Activated CD4-positive, alpha-beta T cell treated with anti-CD3 and anti-CD28 coated beads, Interleukin-2, Interleukin-6, amounts not matched to agents 100 ng/mL and 50 ng/mL, durations not matched to agents 16 hours and 8 hours (primary cell): Measurements from ENCODE around the gene NLGN2.

Experiments
- DNase-seq: peaks from one replicate; pipeline ENCODE4 v3.0.0-alpha.2; 2020

The NLGN2 gene

DNA sequence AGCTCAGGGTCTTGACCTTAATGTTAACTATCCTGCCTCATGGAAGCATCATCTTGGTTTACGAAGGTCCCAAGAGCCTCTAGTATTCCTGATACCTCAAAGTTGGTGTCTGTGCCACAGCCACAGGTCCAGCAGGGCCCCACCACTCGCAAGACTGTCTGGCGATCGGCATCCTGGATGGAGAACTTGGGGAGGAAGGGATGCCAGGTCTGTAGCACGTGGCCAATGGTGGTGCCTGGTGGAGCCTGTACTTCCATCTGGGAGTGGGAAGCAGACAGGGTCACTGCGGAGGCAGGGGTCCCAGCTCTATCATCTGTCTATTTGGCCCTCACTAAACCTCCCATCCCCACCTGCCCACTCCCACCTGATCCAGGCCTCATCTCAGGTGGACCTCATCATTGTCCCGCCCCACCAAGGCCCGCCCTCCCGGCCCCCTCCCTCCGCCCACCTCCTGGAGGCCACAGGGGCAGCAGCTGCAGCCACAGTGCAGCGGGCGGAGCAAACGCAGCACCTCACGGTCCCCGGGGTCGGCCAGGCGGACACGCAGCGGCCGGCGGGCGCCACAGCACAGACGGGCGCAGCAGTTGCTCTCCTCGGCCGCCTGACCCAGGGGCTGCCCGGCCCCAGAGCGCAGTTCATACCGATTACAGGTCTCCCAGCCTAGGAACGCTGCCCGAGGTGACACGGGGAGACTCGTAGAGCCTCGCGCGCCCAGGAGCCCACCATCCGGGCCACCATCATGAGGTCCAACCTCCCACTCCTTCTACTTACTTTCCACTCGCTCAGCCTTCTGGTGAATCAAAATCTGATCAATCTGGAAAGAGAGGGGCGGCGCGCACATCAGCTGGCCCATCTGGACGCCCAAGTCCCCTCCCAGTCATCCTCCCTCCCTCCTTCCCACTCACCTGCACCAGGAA, 14.7 kb upstream of the NLGN2 start:
- DNase-seq: no peak

DNA sequence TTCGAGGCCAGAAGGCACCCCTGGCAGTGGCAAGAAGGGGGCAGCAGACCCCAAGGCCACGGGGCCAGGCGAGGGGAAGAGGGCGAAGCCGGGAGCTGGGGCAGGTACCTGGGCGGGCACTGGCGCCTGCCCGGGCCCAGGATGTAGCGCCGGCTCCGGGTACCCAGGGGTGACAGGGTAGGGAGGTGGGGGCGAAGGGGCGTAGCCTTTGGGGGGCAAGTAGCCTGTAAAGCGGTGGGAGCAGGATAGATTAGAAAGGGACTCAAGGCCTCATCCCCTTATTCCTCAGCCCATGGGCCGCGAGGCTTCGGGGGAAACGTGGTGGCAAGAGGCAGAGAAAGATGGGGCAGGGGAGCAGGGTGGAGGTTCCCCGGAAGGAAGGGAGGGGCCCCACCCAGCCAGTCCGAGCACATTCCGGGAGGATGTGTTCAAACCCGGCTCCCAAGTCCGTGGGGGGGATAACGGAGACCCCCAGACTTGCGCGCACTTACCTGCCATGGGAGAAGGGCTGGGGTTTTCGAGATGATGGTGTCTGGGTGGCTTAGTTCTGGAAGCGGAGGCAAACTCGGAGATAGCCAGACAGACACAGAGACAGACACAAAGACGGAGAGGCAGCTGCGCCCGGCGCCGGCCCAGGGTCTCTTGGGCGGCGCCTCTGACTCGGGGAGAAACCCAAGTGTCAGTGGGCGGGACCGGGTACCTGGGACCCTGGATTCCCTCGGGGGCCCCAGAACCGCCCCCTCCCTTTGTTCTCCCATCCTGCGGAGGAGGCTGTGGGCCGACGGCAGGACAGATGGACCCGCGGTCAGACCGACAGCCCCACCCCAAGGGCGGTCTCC, 13.8 kb upstream of the NLGN2 start:
- DNase-seq: peak; percentile 54

DNA sequence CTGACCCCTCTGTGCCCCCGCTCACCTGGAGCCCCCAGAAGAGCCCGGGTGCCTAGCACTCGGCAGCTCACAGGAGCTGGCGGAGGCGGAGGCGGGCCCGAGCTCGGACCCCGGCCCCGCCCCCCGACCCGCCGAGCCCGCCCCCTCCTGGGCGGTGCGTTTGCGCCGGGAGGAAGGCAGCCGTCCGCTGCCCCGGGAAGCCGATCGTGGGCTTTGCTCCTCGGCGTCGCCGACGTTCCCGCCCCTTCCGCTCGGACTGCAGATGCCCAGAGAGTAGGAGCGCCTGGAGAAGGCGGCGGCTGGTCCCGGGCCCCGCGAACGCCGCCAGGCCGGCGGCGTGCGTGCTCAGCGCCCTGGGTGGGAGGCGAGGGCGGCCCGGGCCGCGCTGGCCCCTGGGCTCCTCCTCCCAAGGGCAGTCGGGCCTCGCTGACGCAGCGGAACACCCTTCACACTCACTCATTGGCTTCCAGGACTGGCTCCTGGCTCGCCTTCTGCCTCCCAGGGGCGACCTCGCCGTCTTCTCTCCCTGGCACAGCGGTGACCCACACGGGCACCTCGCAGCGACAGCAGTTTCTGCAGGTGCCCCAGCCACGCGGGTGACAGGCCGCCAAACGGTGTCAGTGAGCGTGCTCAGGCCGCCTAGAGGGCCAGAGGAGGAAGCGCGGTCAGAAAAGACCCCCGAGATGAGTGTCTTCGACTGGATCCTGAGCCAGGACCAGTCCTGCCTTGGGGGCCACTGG, 13.0 kb upstream of the NLGN2 start, which contains the start of gene PLSCR3:
Gene PLSCR3 (minus strand): TSS at position 74 of the 740 bp plus-strand sequence. CDS start 415 bp downstream, outside the sequence.
- DNase-seq: peak; percentile 90

DNA sequence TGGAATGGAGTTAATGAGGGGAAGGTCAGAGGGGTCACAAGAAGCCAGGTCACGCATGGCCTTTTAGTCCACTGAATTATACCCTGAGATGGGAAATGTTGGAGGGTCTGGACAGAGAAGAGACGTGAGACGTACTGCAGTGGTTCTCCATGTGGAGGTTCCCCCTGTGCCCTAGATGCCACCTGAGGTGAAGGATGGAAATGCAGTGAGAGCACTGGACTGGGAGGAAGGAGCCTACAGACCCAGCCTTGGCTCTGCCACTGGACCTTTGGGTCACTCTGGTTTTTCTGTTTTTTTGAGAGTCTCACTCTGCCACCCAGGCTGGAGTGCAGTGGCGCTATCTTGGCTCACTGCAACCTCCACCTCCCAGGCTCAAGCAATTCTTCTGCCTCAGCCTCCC, 11.5 kb upstream of the NLGN2 start:
- no peak for DNase-seq

DNA sequence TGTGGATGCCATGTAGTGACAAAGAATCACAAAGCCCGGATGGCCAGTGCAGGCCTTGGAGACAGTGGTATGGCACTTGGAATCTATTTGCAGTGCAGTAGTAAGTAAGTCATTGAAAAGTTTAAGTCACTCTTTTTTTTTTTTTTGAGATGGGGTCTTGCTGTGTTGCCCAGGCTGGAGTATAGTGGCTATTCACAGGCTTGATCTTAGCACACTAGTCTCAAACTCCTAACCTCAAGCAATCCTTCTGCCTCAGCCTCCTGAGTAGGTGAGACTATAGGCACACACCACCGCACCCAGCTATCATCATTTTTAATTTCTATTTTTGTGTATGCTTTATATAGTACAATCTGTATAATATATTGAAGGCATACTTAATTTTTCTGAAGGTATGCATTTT, 9.0 kb upstream of the NLGN2 start:
- no peak for DNase-seq

DNA sequence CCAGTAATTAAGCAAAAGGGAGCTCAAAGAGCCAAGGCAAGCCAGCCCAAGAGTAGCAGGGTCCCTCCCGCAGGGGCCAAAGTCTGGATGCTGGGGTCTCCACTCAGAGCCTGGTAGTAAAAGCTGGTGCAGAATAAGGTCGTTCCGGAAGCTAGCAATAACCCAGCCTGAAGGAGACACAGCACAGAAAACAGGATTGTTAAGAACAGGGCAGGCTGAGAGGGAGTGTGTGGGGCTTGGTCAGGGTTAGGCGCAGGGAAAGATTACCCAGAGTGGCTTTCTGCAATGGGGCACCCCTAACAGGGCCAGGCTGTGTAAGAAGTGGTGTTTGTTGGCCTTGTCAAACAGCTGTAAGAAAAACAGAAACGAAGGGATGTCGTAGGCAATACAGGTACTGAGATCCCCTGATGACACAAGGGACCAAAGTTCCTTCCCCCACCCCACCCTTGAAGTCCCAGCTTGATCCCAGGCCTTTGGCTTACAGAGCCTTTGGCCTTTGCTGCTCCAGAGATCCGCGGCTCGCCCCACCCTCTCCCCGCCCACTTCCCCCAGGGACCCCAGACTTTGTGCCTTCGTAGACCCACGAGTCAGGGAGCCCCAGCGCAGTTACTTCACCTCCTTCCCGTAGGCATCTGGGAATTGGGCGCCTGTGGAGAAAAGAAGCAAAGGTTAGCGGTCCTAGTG, 4.5 kb upstream of the NLGN2 start:
- peak; percentile 25 for DNase-seq

DNA sequence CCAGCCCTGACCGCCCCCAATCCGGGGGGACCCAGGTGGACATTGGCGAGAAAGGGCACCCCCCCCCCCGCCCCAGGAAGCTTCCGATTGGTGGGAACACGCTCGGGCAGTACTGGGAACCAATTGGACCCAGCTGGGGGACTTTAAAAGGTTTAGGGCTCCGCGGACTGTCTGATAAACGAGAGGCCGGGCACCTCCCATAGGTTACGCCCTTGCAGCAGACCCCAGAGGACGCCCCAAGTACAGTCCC, 4.0 kb upstream of the NLGN2 start:
- DNase-seq: no peak

DNA sequence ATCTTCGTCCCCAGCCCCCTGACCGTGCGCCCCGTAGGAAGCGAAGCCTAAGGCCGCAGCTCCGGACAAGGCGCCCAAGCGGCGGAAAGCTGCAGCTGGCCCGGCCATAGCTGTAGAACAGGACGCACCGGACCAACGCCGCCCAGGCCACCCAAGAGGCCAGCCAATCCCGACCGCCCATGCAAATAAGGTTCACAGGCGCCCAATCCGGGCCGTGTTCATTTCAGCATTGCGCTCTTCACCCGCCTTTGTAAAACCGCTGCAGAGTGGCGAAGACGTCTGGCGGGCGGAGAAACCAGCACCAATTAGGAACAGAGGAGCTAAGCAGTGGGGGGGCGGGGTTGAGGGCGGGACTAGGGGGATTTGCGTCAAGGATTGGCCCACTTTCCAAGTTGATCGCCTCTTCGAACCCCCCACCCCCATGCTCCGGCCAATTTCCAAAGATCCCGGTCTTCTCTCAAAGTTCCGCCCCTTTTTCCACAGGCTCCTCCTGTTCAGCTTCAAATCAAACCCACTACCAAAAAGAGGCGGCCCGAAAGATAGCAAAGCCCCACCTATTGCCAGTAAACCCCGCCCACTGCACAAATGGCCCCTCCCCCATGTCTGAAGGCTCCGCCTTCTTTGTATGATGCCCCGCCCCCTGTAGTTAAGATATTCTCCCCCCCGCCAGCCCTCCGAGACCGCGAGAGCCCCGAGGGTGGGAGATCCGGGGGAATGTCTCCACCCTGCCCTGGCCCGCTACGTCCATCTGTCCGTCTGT, 3.5 kb upstream of the NLGN2 start, which contains the start of gene TMEM256:
Gene TMEM256 (minus strand): TSS at position 121 of the 760 bp plus-strand sequence. CDS start 13 bp downstream, at position 108.
- DNase-seq: peak; percentile 97

DNA sequence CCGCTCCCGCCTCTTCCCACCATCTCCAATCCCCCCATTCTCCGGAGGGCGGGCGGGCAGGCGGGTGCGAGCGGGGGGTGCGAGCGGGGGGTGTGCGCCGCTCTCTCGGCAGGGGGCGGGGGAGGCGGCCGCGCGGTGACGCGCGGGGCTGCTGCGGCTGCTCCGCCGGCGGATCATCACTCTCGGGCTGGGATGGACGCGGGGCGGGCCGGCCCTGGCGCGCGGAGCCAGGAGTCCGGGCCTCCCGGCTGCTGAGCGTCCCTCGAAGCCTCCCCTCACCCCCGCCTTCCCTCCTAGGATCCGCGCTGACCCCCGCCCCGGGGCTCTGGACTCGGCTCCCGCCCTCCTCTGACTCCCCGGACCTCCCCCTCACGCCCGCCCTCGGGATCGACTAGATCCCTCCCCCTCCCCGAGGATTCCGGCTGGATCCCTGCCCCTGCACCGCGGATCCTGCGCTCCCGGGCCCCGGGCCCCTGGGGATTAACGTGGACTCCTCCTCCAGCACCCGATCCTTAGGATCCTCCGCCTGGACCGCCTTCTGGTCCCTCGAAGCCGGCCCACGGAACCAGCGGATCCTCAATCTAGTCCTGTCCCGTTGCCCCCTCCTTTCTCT, 2.8 kb upstream of the NLGN2 start:
- DNase-seq: no peak

DNA sequence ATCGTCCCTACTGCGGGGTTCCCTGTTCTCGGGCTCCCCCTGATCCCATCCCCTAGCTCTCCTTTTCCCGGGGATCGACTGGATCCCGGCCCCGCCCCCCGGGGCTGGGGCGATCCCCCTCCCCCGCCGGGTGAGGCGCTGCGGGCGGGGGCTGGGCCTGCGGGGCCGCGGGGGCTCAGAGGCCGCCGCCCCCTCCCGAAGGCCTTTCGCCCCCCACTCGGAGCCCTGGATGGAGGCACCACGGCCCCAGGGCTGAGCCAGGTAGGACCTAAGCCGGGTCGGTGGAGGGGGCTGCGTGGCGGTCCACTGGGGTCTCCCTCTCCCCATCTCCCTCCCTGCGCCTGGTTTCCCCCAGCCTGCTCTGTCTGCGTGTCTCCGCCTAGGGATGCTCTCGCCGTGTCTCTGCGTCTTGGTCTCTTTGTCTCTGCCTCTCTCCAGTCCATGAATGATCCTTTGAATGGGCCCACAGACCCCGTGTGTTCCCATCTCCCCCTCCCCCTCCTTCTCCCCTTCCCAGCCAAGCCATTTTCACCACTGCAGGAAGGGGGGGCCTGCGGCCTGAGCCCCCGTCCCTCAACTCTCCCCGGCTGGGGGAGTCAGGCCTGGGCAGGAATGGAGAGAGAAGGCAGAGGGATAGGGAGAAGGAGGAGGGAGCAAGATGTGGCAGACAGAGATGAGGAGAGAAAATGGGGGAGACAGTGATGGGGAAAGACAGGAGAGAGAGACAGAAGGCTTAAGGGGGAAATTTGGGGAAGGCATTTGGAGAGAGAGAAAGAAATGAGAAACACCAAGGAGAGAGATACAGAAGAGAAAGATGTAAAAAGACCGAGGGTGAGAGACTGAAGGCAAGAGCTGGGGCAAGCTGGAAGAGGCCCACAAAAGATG, 2.1 kb upstream of the NLGN2 start:
- no peak for DNase-seq

DNA sequence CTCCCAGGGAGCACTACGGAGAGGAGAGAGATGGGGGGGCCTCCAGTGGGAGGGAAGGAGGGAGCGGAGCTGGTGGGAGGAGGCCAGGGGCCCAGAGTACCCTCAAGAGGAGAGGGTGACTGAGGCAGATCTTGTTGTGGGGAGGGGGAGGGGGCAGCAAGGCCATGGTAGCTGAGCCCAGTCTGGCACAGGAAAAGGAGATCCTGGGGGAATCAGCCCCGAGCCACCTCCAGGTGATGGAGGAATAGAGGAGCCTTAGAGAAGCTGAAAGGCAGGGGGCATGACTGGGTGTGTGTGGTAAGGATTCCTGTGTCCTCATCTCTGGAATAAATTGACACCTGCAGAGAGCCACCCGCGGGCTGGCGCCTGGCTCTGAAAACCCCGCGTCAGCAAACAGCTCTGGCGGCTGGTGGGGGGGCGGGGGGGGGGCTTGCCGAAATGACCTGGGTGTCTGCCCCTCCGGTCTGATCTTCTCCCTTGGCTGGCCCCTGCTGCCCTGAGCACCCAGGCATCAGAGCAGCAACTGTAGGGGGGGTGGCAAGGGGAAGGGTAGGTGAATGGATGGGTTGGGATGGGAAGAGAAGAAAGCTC, 1.3 kb upstream of the NLGN2 start:
- DNase-seq: no peak

DNA sequence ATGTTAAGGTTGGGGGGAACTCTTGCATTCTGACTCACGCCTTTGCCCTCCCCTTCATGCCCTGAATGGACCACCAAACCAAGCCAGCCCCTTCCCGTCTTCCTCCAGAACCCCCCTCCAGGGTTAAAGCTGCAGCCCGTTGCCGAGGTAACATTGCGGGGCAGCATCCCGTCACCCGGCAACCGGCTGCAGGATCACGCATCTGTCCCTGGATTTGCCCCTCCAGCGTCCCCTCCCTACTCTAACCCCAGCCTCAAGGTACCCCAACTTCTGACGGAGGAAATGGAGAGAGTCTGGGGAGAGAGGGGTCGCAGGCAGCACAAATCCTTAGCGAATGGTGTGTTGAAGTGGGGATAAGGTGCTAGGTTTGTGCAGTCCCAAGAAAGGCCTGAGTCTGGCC, 563 bp upstream of the NLGN2 start:
- no peak for DNase-seq

DNA sequence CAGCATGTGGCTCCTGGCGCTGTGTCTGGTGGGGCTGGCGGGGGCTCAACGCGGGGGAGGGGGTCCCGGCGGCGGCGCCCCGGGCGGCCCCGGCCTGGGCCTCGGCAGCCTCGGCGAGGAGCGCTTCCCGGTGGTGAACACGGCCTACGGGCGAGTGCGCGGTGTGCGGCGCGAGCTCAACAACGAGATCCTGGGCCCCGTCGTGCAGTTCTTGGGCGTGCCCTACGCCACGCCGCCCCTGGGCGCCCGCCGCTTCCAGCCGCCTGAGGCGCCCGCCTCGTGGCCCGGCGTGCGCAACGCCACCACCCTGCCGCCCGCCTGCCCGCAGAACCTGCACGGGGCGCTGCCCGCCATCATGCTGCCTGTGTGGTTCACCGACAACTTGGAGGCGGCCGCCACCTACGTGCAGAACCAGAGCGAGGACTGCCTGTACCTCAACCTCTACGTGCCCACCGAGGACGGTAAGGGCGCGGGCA, 645 bp downstream of the NLGN2 start:
- DNase-seq: peak; percentile 12

DNA sequence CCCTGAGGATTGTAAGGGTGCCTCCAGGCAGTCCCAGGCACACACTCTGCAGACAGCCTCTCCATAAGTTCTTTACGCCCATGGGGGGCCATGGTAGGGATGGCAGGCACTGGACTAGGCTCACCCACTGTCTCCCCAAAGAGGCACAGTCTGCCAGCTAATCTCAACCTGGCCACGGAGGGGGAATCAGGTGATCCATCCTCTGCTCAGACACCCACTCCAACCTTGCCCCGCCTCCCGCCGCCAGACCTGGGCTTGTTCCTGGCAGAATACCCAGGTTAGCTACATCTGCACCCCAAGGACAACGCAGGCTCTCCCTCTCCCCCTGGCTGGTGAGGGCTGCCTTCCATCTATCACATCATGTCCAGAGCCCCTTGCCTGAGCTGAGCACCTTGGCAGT, 1.2 kb downstream of the NLGN2 start:
- DNase-seq: no peak

DNA sequence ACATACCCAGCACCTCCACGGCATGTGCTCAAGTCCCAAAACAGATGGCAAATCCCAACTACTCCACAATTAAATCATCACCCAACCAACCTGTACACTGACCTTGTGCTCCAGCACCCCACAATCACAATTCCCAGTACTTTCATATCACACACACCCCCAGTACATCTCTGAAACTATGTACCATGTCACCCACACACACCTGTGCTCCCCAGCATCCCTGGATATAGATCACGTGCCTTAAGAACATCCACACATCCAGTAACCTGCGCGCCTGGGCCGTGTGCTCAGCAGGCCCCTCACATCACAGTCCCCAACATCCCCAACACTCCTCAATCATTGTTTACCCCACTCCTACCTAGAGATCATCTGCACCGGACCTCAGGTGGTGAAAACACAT, 2.1 kb downstream of the NLGN2 start:
- no peak for DNase-seq

DNA sequence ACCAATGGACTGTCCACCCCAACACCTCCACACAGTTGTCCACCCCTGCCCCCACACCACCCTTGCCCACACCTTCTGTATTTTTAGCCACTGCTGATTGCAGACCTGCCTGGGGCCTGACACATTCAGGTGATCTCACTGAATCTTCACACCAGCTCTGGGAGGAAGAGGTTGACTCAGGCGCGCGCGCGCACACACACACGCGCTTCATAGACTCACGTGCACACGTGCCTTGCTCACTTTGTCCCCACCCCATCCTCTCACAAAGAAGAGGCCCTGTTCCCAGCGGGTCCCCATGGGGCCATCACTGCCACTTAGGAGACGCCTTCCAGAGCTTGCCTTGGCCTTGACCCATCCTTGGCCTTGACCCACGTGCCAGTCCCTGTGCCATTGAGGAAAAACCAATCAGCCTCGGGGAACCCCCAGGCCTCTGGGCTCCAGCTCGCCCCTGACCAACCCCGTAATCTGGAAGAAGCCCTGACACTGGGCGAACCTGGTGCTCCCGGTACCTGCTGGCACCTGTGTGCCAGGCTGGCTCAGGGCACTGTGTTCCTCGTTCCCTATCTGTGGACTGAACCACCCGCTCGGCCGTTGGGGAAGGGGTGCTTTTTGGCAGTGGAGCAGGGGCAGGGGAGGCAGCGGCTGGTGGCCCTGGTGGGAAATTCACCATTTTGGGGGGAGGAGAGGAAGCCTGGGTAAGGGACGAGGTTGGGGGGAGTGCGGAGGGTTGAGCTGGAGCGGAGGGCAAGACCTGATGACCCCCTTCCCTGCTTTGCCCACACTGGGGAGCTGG, 3.2 kb downstream of the NLGN2 start:
- no peak for DNase-seq

DNA sequence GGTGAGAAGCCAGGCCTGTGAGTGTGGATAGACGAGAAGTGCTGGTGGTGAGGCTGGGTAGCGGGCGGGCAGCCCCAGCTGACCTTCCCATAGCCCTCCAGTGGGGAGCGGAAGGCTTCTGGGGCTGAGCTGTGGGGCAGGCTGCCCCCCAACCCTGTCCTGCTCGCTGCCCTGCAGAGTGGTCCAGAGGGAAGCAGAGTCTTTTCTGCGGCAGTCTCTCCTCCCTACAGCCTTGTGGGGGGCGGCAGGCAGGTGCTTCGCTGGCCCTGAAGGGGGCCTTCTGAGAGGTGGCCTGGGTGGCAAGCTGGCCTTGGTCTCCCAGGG, 3.7 kb downstream of the NLGN2 start:
- no peak for DNase-seq

DNA sequence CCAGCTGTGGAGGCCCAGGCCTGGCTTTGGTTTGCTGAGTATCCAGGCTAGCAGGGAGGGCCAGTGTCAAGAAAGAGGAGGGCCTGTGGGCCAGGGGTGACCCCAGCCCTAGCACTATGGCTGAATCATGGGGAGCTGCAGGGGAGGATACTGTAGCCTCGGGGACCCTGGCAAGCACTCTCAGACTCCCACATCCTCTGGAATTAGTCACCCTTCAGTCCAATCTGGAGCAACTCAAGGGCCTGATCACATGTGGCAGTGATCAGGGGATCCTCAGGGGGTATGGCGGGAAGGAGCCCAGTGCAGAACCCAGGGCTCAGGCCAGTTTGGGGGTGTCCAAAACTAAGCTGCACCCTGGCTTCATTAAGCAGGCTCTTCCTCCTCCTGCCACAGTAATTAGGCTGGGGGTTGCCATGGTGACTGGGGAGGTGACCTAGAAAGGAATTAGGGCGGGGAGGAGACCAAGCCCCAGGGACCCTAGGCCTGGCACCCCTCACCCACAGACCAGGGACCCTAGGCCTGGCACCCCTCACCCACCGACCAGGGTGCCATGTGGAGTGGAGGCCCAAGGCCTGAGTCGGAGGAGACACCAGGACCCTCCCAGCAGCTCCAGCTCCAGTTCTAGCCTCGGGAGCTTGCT, 5.8 kb downstream of the NLGN2 start:
- no peak for DNase-seq

DNA sequence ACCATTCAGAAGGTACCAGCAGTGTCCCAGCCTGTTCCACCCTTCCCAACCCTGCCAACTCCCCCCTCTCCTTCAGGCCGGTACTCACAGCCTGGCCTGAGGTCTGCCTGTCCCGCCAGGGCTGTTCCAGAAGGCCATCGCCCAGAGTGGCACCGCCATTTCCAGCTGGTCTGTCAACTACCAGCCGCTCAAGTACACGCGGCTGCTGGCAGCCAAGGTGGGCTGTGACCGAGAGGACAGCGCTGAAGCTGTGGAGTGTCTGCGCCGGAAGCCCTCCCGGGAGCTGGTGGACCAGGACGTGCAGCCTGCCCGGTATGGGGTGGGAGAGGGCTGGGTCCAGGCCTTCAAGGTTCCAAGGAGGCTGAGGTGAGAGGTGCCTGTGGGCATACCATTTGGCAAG, 7.2 kb downstream of the NLGN2 start:
- DNase-seq: no peak
